ENCODE results near the gene MMP2.

DNA sequence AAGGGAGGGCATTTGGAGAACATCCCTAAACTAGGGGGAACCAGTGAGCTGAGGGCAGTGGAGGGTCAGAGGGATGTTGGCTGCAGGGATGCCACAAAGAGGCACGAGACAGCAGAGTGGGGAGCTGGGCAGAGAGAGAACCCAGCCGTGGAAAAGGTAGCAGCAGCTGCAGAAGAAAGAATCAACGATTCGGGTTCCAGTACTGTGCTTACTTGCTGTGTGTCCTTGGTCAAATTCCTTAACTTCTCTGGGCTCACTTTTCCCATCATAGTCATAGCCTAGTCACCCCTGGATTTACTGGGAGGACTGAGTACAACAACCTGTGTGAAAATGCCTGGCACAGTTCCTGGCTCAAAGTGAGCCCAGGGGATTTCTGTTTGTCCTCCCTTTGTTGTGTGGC is 12.8 kb upstream of the MMP2 start:
- TF ChIP-seq, protein P1, sequence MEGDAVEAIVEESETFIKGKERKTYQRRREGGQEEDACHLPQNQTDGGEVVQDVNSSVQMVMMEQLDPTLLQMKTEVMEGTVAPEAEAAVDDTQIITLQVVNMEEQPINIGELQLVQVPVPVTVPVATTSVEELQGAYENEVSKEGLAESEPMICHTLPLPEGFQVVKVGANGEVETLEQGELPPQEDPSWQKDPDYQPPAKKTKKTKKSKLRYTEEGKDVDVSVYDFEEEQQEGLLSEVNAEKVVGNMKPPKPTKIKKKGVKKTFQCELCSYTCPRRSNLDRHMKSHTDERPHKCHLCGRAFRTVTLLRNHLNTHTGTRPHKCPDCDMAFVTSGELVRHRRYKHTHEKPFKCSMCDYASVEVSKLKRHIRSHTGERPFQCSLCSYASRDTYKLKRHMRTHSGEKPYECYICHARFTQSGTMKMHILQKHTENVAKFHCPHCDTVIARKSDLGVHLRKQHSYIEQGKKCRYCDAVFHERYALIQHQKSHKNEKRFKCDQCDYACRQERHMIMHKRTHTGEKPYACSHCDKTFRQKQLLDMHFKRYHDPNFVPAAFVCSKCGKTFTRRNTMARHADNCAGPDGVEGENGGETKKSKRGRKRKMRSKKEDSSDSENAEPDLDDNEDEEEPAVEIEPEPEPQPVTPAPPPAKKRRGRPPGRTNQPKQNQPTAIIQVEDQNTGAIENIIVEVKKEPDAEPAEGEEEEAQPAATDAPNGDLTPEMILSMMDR (IDR thresholded peaks at IDR 0.05; ENCODE audit: poor library complexity, severe bottlenecking): no peak
- TF ChIP-seq MXI1 (conservative IDR thresholded peaks at IDR 0.05; ENCODE audit: poor library complexity, severe bottlenecking) (no peak), TAF1 (IDR thresholded peaks at IDR 0.05; ENCODE audit: low read depth) (no peak), POLR2AphosphoS5 (IDR thresholded peaks at IDR 0.05) (no peak), SMC3 (conservative IDR thresholded peaks at IDR 0.05; ENCODE audit: poor library complexity) (no peak), EZH2 (IDR thresholded peaks at IDR 0.05; ENCODE audit: borderline replicate concordance, insufficient read depth, low read length, poor library complexity, severe bottlenecking) (no peak), EP300 (conservative IDR thresholded peaks at IDR 0.05; ENCODE audit: poor library complexity, severe bottlenecking) (no peak)
- TF ChIP-seq, protein P2, sequence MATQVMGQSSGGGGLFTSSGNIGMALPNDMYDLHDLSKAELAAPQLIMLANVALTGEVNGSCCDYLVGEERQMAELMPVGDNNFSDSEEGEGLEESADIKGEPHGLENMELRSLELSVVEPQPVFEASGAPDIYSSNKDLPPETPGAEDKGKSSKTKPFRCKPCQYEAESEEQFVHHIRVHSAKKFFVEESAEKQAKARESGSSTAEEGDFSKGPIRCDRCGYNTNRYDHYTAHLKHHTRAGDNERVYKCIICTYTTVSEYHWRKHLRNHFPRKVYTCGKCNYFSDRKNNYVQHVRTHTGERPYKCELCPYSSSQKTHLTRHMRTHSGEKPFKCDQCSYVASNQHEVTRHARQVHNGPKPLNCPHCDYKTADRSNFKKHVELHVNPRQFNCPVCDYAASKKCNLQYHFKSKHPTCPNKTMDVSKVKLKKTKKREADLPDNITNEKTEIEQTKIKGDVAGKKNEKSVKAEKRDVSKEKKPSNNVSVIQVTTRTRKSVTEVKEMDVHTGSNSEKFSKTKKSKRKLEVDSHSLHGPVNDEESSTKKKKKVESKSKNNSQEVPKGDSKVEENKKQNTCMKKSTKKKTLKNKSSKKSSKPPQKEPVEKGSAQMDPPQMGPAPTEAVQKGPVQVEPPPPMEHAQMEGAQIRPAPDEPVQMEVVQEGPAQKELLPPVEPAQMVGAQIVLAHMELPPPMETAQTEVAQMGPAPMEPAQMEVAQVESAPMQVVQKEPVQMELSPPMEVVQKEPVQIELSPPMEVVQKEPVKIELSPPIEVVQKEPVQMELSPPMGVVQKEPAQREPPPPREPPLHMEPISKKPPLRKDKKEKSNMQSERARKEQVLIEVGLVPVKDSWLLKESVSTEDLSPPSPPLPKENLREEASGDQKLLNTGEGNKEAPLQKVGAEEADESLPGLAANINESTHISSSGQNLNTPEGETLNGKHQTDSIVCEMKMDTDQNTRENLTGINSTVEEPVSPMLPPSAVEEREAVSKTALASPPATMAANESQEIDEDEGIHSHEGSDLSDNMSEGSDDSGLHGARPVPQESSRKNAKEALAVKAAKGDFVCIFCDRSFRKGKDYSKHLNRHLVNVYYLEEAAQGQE (IDR thresholded peaks at IDR 0.05; ENCODE audit: borderline replicate concordance): no peak

Data from neural cell (in vitro differentiated cells).